ENCODE data around the gene GALNS.

- TF ChIP-seq, protein P1, sequence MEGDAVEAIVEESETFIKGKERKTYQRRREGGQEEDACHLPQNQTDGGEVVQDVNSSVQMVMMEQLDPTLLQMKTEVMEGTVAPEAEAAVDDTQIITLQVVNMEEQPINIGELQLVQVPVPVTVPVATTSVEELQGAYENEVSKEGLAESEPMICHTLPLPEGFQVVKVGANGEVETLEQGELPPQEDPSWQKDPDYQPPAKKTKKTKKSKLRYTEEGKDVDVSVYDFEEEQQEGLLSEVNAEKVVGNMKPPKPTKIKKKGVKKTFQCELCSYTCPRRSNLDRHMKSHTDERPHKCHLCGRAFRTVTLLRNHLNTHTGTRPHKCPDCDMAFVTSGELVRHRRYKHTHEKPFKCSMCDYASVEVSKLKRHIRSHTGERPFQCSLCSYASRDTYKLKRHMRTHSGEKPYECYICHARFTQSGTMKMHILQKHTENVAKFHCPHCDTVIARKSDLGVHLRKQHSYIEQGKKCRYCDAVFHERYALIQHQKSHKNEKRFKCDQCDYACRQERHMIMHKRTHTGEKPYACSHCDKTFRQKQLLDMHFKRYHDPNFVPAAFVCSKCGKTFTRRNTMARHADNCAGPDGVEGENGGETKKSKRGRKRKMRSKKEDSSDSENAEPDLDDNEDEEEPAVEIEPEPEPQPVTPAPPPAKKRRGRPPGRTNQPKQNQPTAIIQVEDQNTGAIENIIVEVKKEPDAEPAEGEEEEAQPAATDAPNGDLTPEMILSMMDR (IDR thresholded peaks at IDR 0.05) = no peak
- no peak for TF ChIP-seq POLR2A (IDR thresholded peaks at IDR 0.05)
These were observed 37.6 kb downstream of the GALNS start for GRCh38 chr16:88819126-88819525.
